Heart left ventricle (tissue), 13 donors: ENCODE measurements around the gene CSNK1A1.

Experiments used
- CTCF ChIP-seq, 12 donors: fragments of 200-600 bp; sonication (generic) in 4 of 12; IDR thresholded peaks; one replicate each; pipeline versions ENCODE4 v1.5.0 to v1.8.0; 2018 to 2022; ENCODE audit warnings: antibody characterized with exemption in 12 of 12, mild to moderate bottlenecking in 5 of 12
- POLR2A ChIP-seq, 2 donors: fragments of 450-650 bp; IDR thresholded peaks; one replicate each; pipeline ENCODE4 v1.6.1; 2017; ENCODE audit warnings: antibody characterized with exemption in 2 of 2, mild to moderate bottlenecking in 2 of 2, moderate library complexity in 2 of 2
- donor health status: ischemic (EF 13 %, LVEDD 7.1; RV severe dilation, severe dysfunction).
- donor health status: DM: no; HTN: yes; CAD: no.
- donor health status: DM: no; HTN: no; CAD: no.
- donor health status: ischemic (EF 25% LVEDD 6.9; RV normal size, moderate dysfunction).
- donor health status: ischemic (EF 25% LVEDD 5.7; RV mildly dilated, moderate dysfunction).
- donor health status: ischemic (EF 35%, LVEDD 5.7; RV mildly dilated, moderate dysfunction).
- donor health status: nonischemic (EF 11% LVEDD 7.7; RV severe dilation, severe dysfunction).
- donor health status: DM: yes; HTN: yes; CAD: no.
- donor health status: PGD.
- donor health status: ischemic (EF 29% LVEDD 5.4; RV normal size, mild dysfunction).
- donor health status: nonischemic (EF 23%, LVEDD 6.1; RV moderate dilation, normal function).

DNA sequence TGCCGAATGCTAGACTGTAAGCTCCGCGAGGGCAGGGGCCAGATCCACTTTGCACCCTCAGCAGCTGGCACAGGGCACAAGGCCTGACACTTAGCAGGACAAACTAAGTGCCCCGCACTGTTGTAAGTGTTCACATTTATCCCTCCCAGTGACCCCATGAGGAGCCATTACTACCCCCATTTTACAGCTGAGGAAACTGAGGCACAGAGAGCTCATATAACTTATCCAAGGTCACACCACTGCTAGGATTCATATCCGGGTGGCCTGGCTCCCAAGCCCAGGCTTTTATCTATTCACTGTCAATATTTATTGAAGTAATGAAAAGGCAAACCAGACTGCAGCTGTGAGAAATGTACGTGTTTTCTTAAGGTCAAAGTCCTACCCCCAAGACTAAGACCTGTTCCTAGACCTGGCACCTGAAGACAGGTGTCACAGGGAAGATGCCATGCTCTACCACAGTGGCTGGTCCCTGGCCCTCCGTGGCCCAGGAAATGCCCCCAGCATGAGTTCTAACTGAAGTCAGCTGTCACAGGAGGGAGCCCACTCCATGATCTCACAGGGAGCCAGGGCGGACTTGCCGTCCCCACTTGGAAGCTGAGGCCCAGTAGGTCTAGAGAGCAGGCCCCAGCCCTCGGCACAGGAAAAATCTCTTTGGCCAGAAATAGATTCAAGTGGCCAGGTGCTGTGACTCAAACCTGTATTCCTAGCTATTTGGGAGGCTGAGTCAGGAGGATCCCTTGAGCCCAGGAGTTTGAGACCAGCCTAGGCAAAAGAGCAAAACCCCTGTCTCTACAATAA is 97.4 kb downstream of the CSNK1A1 start:
- TF ChIP-seq CTCF (IDR thresholded peaks at IDR 0.05) (no peak), POLR2A (IDR thresholded peaks at IDR 0.05) (no peak)
